HepG2 (cell line): Measurements from ENCODE around the gene GATD1. TPM values are rescaled to one million over a fixed set of nuclear protein-coding genes. Genes with fewer than 3 reads are reported as not detected.
A peak's percentile ranks its signal among the peaks of the same experiment; 100 is the strongest.

Experiments
- ATAC-seq: fragments of 200-7000 bp; cut with Tn5 transposase; 3 replicates; pipeline ENCODE4 v1.9.1; 2020; ENCODE audit warnings: mild to moderate bottlenecking, moderate library complexity
- BruUV-seq: library from RNA; stranded (reverse); fragments of 400-500 nt; replicated peaks from 2 replicates; lab custom pipeline; 2021; lab: Mats Ljungman, UMichigan
- CTCF ChIA-PET: fragments of 300-600 bp; formaldehyde crosslinking; extraction: SDS; loops from one replicate; lab custom pipeline; 2021; ENCODE audit warnings: low total read pairs, inconsistent platforms, low intra/inter-chr PET ratio; lab: Yijun Ruan, JAX
- POLR2A ChIA-PET: fragments of 350-600 bp; sonication (Branson Sonifier 250); formaldehyde crosslinking; loops from one replicate; lab custom pipeline; 2020; ENCODE audit warnings: antibody characterized with exemption, inconsistent platforms; lab: Yijun Ruan, JAX
- DNase-seq: peaks from one replicate; pipeline ENCODE4 v3.0.0-alpha.2; 2015; ENCODE audit warnings: low spot score
- FAIRE-seq: peaks from 3 replicates; lab custom pipeline; 2011; peaks lifted over from hg19 to GRCh38; lab: Jason Lieb, UNC
- H2AFZ ChIP-seq: one replicate; pipeline ENCODE4 v1.6.1; 2011; ENCODE audit warnings: low read length, inconsistent platforms
- H3K27ac ChIP-seq: fragments of 300-600 bp; 3 replicates; pipeline ENCODE4 v1.8.0; 2011; ENCODE audit warnings: mixed run types, mild to moderate bottlenecking, mixed read lengths, low read length, inconsistent platforms; ENCODE audit not compliant: insufficient read depth; ENCODE audit errors: extremely low read length
- H3K27me3 ChIP-seq, 2 experiments: fragments of 200-600 bp in 1 of 2; 2 replicates in 1 of 2; 3 replicates in 1 of 2; pipeline versions ENCODE4 v1.6.0 to v1.8.0; 2011; ENCODE audit warnings: low read length in 2 of 2, mild to moderate bottlenecking in 2 of 2, moderate library complexity in 2 of 2, inconsistent platforms in 1 of 2; ENCODE audit not compliant: insufficient read depth in 2 of 2, control insufficient read depth in 1 of 2
- H3K36me3 ChIP-seq, 2 experiments: fragments of 200-600 bp in 1 of 2; replicated peaks in 1 of 2; 2 replicates in 1 of 2; 3 replicates in 1 of 2; pipeline versions ENCODE4 v1.5.1 to v1.8.0; 2011; ENCODE audit warnings: low read length in 2 of 2, inconsistent platforms in 1 of 2; ENCODE audit not compliant: insufficient read depth in 2 of 2, control insufficient read depth in 1 of 2
- H3K4me1 ChIP-seq: 2 replicates; pipeline ENCODE4 v1.5.1; 2012; ENCODE audit warnings: low read length, inconsistent platforms; ENCODE audit not compliant: insufficient read depth
- H3K4me2 ChIP-seq: 2 replicates; pipeline ENCODE4 v1.6.0; 2011; ENCODE audit warnings: low read depth, low read length, inconsistent platforms
- H3K4me3 ChIP-seq, 3 experiments: fragments of 200-600 bp in 1 of 3; sonication (generic), shearing (Covaris generic) in 1 of 3; replicated peaks in 1 of 3; 2 replicates each; pipeline ENCODE4 v1.5.1; 2011 to 2016; ENCODE audit warnings: low read length in 3 of 3, inconsistent platforms in 2 of 3, low read depth in 2 of 3, mild to moderate bottlenecking in 2 of 3, control low read depth in 1 of 3, mixed read lengths in 1 of 3; ENCODE audit not compliant: insufficient read depth in 1 of 3
- H3K79me2 ChIP-seq: one replicate; pipeline ENCODE4 v1.6.1; 2011; ENCODE audit warnings: low read length, inconsistent platforms; ENCODE audit not compliant: insufficient read depth
- H3K9ac ChIP-seq: 2 replicates; pipeline ENCODE4 v1.6.0; 2011; ENCODE audit warnings: mild to moderate bottlenecking, low read depth, low read length, inconsistent platforms; ENCODE audit not compliant: insufficient read depth
- H3K9me3 ChIP-seq: 2 replicates; pipeline ENCODE4 v1.5.1; 2012; ENCODE audit warnings: mild to moderate bottlenecking, low read length
- H4K20me1 ChIP-seq: 2 replicates; pipeline ENCODE4 v1.6.0; 2011; ENCODE audit warnings: inconsistent platforms, mild to moderate bottlenecking, low read length, moderate library complexity; ENCODE audit not compliant: insufficient read depth
- AKAP8 ChIP-seq: sonication (generic); formaldehyde crosslinking; IDR thresholded peaks from 2 replicates; pipeline ENCODE4 v1.5.1; 2020; ENCODE audit warnings: mild to moderate bottlenecking, missing genetic modification reagents
- EEA1 ChIP-seq: sonication (generic); formaldehyde crosslinking; IDR thresholded peaks from 2 replicates; pipeline ENCODE4 v1.5.1; 2020; ENCODE audit warnings: mild to moderate bottlenecking, missing genetic modification reagents, borderline replicate concordance
- HNRNPLL ChIP-seq: fragments of 200-400 bp; formaldehyde crosslinking; IDR thresholded peaks from 2 replicates; pipeline ENCODE4 v1.6.1; 2017; ENCODE audit warnings: mild to moderate bottlenecking, low read depth, low read length; ENCODE audit not compliant: poor library complexity, severe bottlenecking
- JUN ChIP-seq: sonication (generic); formaldehyde crosslinking; IDR thresholded peaks from 2 replicates; pipeline ENCODE4 v1.4.0; 2020; ENCODE audit warnings: mild to moderate bottlenecking, missing genetic modification reagents
- MEF2D ChIP-seq: sonication (generic); formaldehyde crosslinking; IDR thresholded peaks from 2 replicates; pipeline ENCODE4 v1.5.1; 2020; ENCODE audit warnings: mild to moderate bottlenecking, missing genetic modification reagents
- NONO ChIP-seq, 2 experiments: fragments of 450-650 bp in 1 of 2; sonication (generic) in 1 of 2; formaldehyde crosslinking in 1 of 2; IDR thresholded peaks in 1 of 2; conservative IDR thresholded peaks in 1 of 2; 2 replicates each; pipeline versions ENCODE4 v1.6.1 to v1.8.0; 2017 to 2022; ENCODE audit warnings: mild to moderate bottlenecking in 1 of 2, missing genetic modification reagents in 1 of 2, moderate library complexity in 1 of 2
- NR2F2 ChIP-seq: IDR thresholded peaks from 2 replicates; pipeline ENCODE4 v1.6.1; 2012; ENCODE audit warnings: low read depth, inconsistent platforms, borderline replicate concordance
- RBFOX2 ChIP-seq: fragments of 200-400 bp; formaldehyde crosslinking; IDR thresholded peaks from 2 replicates; pipeline ENCODE4 v1.6.1; 2017; ENCODE audit warnings: low read depth, mild to moderate bottlenecking, low read length
- SIN3B ChIP-seq: fragments of 150-350 bp; IDR thresholded peaks from 2 replicates; pipeline ENCODE4 v1.6.1; 2014; ENCODE audit warnings: low read length
- ZNF143 ChIP-seq: sonication (generic); formaldehyde crosslinking; IDR thresholded peaks from 2 replicates; pipeline ENCODE4 v1.4.0; 2020; ENCODE audit warnings: missing genetic modification reagents
- ZNF230 ChIP-seq: sonication (generic); formaldehyde crosslinking; IDR thresholded peaks from 2 replicates; pipeline ENCODE4 v1.4.0; 2020; ENCODE audit warnings: mild to moderate bottlenecking, missing genetic modification reagents
- ZNF235 ChIP-seq: sonication (generic); formaldehyde crosslinking; IDR thresholded peaks from 2 replicates; pipeline ENCODE4 v1.8.1; 2023; ENCODE audit warnings: mild to moderate bottlenecking, missing genetic modification reagents, borderline replicate concordance
- ZNF547 ChIP-seq: sonication (generic); formaldehyde crosslinking; IDR thresholded peaks from 2 replicates; pipeline ENCODE4 v1.5.1; 2020; ENCODE audit warnings: mild to moderate bottlenecking, missing genetic modification reagents
- ZNF616 ChIP-seq: sonication (generic); formaldehyde crosslinking; IDR thresholded peaks from 2 replicates; pipeline ENCODE4 v1.5.0; 2020; ENCODE audit warnings: low read depth, mild to moderate bottlenecking, missing genetic modification reagents
- WGBS: methylation state at CpG from one replicate; pipeline ENCODE4 v1.1.6; 2017; ENCODE audit warnings: low lambda C conversion rate; 5-methylcytosine and 5-hydroxymethylcytosine counted together
- in situ Hi-C: cut with HindIII; loops from 2 replicates; pipeline ENCODE4 v1.10.0; 2017; ENCODE audit warnings: low pct_unique_long_range_greater_than_20kb; ENCODE audit not compliant: extremely low pct_ligation_motif_present
- intact Hi-C: fragments of 100-400 bp; cut with micrococcal nuclease; formaldehyde crosslinking; loops from one replicate; pipeline ENCODE4 v1.10.0; 2022; ENCODE audit not compliant: unreplicated experiment
- polyA plus RNA-seq, 8 experiments: library from polyadenylated mRNA; depleted of rRNA in 3 of 8; stranded (reverse) in 7 of 8; unstranded in 1 of 8; fragments of >200 nt; fragmentation: Illumina TruSeq in 4 of 8; extraction: Trizol in 4 of 8; gene quantifications; 2 replicates each; pipeline versions ENCODE4 v1.2.1 to v1.2.3, GENCODE V29; 2011 to 2016; ENCODE audit warnings: low read depth in 4 of 8, missing spikeins in 1 of 8, mixed read lengths in 1 of 8; ENCODE audit not compliant: insufficient read depth in 1 of 8
- total RNA-seq, 5 experiments: library from RNA; depleted of rRNA; stranded (reverse); fragments of >200 nt; fragmentation: Illumina TruSeq; extraction: Trizol; gene quantifications; 2 replicates each; pipeline ENCODE4 v1.2.3, GENCODE V29; 2016; ENCODE audit warnings: low read depth in 1 of 5
- TF ChIP-seq, protein P1 (sequence below): sonication (generic); formaldehyde crosslinking; IDR thresholded peaks from 2 replicates; pipeline ENCODE4 v1.9.0; 2022; ENCODE audit warnings: missing genetic modification reagents, mild to moderate bottlenecking, borderline replicate concordance
- TF ChIP-seq, protein P2 (sequence below): IDR thresholded peaks from 2 replicates; pipeline ENCODE4 v1.6.1; 2016; ENCODE audit warnings: mild to moderate bottlenecking, missing biosample characterization, missing genetic modification reagents
- TF ChIP-seq, protein P3 (sequence below): sonication (generic); formaldehyde crosslinking; IDR thresholded peaks from 2 replicates; pipeline ENCODE4 v1.5.0; 2020; ENCODE audit warnings: missing genetic modification reagents

GATD1 gene
- total and polyA plus RNA-seq, 2 of the 13 experiments (the other 11 are each of a cell fraction or from before 2014, with no cell fraction given): 31.3 to 60.5 TPM

DNA sequence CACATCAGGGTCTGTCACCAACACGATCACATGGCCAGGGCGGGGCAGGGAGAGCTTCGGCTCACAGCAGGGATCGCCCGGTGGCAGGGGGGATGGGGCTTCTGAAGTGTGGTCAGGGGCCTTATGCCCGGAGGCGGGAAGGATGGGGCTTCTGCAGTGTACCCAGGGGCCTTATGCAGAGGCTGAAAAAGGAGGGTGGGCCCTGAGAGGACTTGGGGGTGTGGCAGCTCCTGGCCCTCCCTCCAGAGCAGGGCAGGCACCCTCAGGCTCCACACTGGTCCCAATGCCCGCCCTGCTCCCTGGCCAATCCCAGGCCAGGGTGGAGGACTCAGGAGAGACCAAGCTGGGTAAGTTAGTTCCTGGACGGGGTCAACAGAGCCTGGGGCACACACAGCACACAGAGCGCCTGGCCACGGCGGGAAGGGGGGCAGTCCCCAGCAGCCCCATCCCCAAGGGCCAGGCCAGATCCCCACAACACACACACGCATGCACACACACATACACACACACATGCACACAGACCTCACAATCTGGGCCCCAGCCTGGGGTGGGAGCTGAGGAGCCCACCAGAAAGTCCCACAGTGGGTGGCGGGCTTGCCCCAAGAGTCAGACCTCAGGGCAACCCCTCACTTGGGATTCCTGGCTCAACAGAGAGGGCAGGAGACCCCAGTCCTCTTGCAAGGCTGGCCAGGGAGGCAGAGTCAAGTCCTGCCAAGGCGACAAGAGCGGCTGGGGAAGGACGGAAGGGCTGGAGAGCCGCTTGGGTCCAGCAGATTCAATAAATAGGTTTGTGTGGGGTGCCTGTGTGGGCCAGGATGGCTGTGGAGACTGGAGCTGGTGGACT is 13.7 kb upstream of the GATD1 start (continued):
- TF ChIP-seq HNRNPLL (peak; percentile 29), JUN (no peak), RBFOX2 (0 out of 2 replicates have a peak, but pooled peaks have one; percentile 21), EEA1 (CRISPR knock-in tag) (no peak), AKAP8 (CRISPR knock-in tag) (peak; percentile 77; the same call in 1 of the 2 replicates), SIN3B (no peak)
- TF ChIP-seq, protein P1, sequence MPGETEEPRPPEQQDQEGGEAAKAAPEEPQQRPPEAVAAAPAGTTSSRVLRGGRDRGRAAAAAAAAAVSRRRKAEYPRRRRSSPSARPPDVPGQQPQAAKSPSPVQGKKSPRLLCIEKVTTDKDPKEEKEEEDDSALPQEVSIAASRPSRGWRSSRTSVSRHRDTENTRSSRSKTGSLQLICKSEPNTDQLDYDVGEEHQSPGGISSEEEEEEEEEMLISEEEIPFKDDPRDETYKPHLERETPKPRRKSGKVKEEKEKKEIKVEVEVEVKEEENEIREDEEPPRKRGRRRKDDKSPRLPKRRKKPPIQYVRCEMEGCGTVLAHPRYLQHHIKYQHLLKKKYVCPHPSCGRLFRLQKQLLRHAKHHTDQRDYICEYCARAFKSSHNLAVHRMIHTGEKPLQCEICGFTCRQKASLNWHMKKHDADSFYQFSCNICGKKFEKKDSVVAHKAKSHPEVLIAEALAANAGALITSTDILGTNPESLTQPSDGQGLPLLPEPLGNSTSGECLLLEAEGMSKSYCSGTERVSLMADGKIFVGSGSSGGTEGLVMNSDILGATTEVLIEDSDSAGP (CRISPR knock-in tag): peak; percentile 15; the same call in 1 of the 2 replicates

DNA sequence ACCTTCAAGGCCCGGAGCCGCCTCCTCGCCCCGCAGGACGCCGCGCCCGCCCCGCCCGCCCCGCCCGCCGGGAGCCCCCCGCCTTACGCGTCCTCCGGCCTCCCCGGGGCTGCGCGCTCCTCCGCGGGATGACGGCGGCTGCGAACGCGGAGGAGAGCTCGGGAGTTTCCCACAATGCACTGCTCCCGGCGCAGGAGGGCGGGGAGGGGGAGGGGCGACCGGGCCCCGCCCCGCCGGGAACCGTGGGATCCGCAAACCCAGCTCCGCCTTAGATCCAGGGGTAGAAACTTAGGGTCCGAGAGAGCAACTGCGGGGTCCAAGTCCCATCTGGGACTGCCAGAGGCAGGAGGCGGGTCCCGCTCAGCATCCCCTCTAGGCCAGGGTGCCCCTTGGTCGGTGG is 12.7 kb upstream of the GATD1 start, which contains the start of gene CEND1:
Gene CEND1 (minus strand): TSS at position 148 of the 400 bp plus-strand sequence. CDS start 1,514 bp downstream, outside the sequence.
- WGBS: 38% methylated on average over 18 of the region's 44 CpGs
- Histone ChIP-seq H3K27me3 (peaks cover 0 to 2% of the 10 kb centered on the region in 2 experiments; a peak in 1 of 5 replicates), H3K4me1 (peaks cover 21% of the 10 kb centered on the region), H4K20me1 (no peaks in the 10 kb centered on the region), H3K9me3 (no peaks in the 10 kb centered on the region), H2AFZ (no peak within 1 kb of the TSS), H3K27ac (no peak within 1 kb of the TSS), H3K79me2 (no peaks in the 10 kb centered on the region), H3K9ac (peak within 1 kb of the TSS; percentile 4; the same call in 1 of the 2 replicates), H3K4me3 (peak within 1 kb of the TSS in 1 of 3 experiments; percentile 43; a peak in 1 of 6 replicates), H3K36me3 (no peaks in the 10 kb centered on the region; a peak in 1 of 5 replicates), H3K4me2 (peak within 1 kb of the TSS; percentile 51)
- CTCF ChIA-PET: no interaction called here
- no peak for ATAC-seq
- no peak for DNase-seq
- POLR2A ChIA-PET: interaction anchor here (0.5 to 1.3 kb wide), 3 partner anchors 12 to 19 kb away, joined by 3 to 4 read pairs (median 3); partner anchors contain the start of gene RPLP2
- intact Hi-C loops (no loop called here), in situ Hi-C loops (no loop called here)
- no peak for FAIRE-seq
- no TSS peak for BruUV-seq
- TF ChIP-seq ZNF616 (no peak), ZNF143 (CRISPR knock-in tag) (peak; percentile 68), NONO (IDR thresholded peaks at IDR 0.05) (no peak), NONO (CRISPR knock-in tag; conservative IDR thresholded peaks at IDR 0.05) (no peak), ZNF547 (no peak), MEF2D (CRISPR knock-in tag) (no peak), ZNF230 (CRISPR knock-in tag) (no peak), ZNF235 (CRISPR knock-in tag) (no peak), NR2F2 (no peak)
- TF ChIP-seq, protein P2, sequence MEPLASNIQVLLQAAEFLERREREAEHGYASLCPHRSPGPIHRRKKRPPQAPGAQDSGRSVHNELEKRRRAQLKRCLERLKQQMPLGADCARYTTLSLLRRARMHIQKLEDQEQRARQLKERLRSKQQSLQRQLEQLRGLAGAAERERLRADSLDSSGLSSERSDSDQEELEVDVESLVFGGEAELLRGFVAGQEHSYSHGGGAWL (CRISPR knock-in tag): no peak
- TF ChIP-seq, protein P3, sequence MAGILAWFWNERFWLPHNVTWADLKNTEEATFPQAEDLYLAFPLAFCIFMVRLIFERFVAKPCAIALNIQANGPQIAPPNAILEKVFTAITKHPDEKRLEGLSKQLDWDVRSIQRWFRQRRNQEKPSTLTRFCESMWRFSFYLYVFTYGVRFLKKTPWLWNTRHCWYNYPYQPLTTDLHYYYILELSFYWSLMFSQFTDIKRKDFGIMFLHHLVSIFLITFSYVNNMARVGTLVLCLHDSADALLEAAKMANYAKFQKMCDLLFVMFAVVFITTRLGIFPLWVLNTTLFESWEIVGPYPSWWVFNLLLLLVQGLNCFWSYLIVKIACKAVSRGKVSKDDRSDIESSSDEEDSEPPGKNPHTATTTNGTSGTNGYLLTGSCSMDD (CRISPR knock-in tag): no peak
